GM12878 (cell line): ENCODE data around the gene MYCBP2. TPM values are rescaled to one million over a fixed set of nuclear protein-coding genes. Genes with fewer than 3 reads are reported as not detected.

Experiments used
- ATAC-seq: fragments of 200-7000 bp; cut with Tn5 transposase; 3 replicates; pipeline ENCODE4 v1.9.1; 2020; ENCODE audit warnings: mild to moderate bottlenecking, moderate library complexity
- BruUV-seq: library from RNA; stranded (reverse); fragments of 400-500 nt; replicated peaks from 2 replicates; lab custom pipeline; 2021; lab: Mats Ljungman, UMichigan
- CTCF ChIA-PET: fragments of 300-600 bp; sonication (Branson Sonifier 250); formaldehyde crosslinking; extraction: SDS; loops from one replicate; lab custom pipeline; 2021; ENCODE audit warnings: inconsistent platforms; lab: Yijun Ruan, JAX
- POLR2A ChIA-PET: fragments of 350-600 bp; formaldehyde crosslinking; extraction: SDS; loops from one replicate; lab custom pipeline; 2021; ENCODE audit warnings: inconsistent platforms; lab: Charles Lee
- RAD21 ChIA-PET: fragments of 300-600 bp; sonication (Branson Sonifier 250); formaldehyde crosslinking; loops from one replicate; lab custom pipeline; 2023; ENCODE audit warnings: antibody characterized with exemption; ENCODE audit not compliant: unreplicated experiment; lab: Charles Lee
- SMC1A ChIA-PET: fragments of 300-600 bp; sonication (Branson Sonifier 250); formaldehyde crosslinking; loops from one replicate; lab custom pipeline; 2023; ENCODE audit not compliant: unreplicated experiment, uncharacterized antibody; lab: Charles Lee
- DNase-seq: peaks from one replicate; pipeline ENCODE4 v3.0.0-alpha.2; 2011; ENCODE audit warnings: low read depth, low spot score
- FAIRE-seq: peaks from 3 replicates; lab custom pipeline; 2011; peaks lifted over from hg19 to GRCh38; lab: Jason Lieb, UNC
- H2AFZ ChIP-seq: 2 replicates; pipeline ENCODE4 v1.6.0; 2011; ENCODE audit warnings: low read depth, low read length, control low read depth; ENCODE audit not compliant: control insufficient read depth
- H3K27ac ChIP-seq: 2 replicates; pipeline ENCODE4 v1.5.1; 2011; ENCODE audit warnings: control low read depth; ENCODE audit not compliant: control insufficient read depth, insufficient read depth
- H3K27me3 ChIP-seq, 2 experiments: replicated peaks in 1 of 2; 2 replicates each; pipeline versions ENCODE4 v1.6.0 to v1.6.1; 2011; ENCODE audit warnings: low read length in 1 of 2; ENCODE audit not compliant: control insufficient read depth in 2 of 2, insufficient read depth in 2 of 2
- H3K36me3 ChIP-seq, 2 experiments: 2 replicates each; pipeline ENCODE4 v1.5.1; 2011; ENCODE audit warnings: low read length in 1 of 2; ENCODE audit not compliant: control insufficient read depth in 2 of 2, insufficient read depth in 2 of 2
- H3K4me1 ChIP-seq: 2 replicates; pipeline ENCODE4 v1.6.1; 2011; ENCODE audit warnings: mild to moderate bottlenecking, low read length, moderate library complexity, mixed read lengths; ENCODE audit not compliant: control insufficient read depth, insufficient read depth
- H3K4me2 ChIP-seq: 2 replicates; pipeline ENCODE4 v1.6.0; 2011; ENCODE audit warnings: control low read depth; ENCODE audit not compliant: control insufficient read depth, insufficient read depth
- H3K4me3 ChIP-seq: fragments of 200-600 bp; sonication (generic); 2 replicates; pipeline ENCODE4 v1.5.1; 2016
- H3K79me2 ChIP-seq: 2 replicates; pipeline ENCODE4 v1.6.0; 2011; ENCODE audit warnings: low read length; ENCODE audit not compliant: control insufficient read depth, insufficient read depth
- H3K9ac ChIP-seq: 2 replicates; pipeline ENCODE4 v1.8.0; 2011; ENCODE audit warnings: low read length, control low read depth, mixed read lengths; ENCODE audit not compliant: control insufficient read depth, insufficient read depth
- H3K9me3 ChIP-seq: replicated peaks from 3 replicates; pipeline ENCODE4 v1.5.1; 2011; ENCODE audit warnings: mild to moderate bottlenecking, low read length; ENCODE audit not compliant: control insufficient read depth, insufficient read depth
- H4K20me1 ChIP-seq: 2 replicates; pipeline ENCODE4 v1.6.0; 2011; ENCODE audit not compliant: control insufficient read depth, insufficient read depth
- IKZF1 ChIP-seq: fragments of 450-650 bp; conservative IDR thresholded peaks from 2 replicates; pipeline ENCODE4 v1.6.1; 2017; ENCODE audit warnings: antibody characterized with exemption, mild to moderate bottlenecking
- SMAD1 ChIP-seq: fragments of 450-650 bp; IDR thresholded peaks from 2 replicates; pipeline ENCODE4 v1.6.1; 2018; ENCODE audit warnings: mild to moderate bottlenecking, low read depth; ENCODE audit not compliant: partially characterized antibody
- in situ Hi-C: fragments of 300-500 bp; cut with MboI; formaldehyde crosslinking; loops from 9 replicates; pipeline ENCODE4 v1.14.3; 2018; ENCODE audit warnings: mixed read lengths
- intact Hi-C: fragments of 100-400 bp; cut with micrococcal nuclease; formaldehyde crosslinking; loops from one replicate; pipeline ENCODE4 v1.14.2; 2022; ENCODE audit not compliant: unreplicated experiment
- polyA plus RNA-seq, 11 experiments: library from polyadenylated mRNA; depleted of rRNA in 4 of 11; unstranded in 6 of 11; stranded (reverse) in 5 of 11; fragments of >200 nt; fragmentation: Nextera tagmentation in 4 of 11; fragmentation: Illumina TruSeq in 1 of 11; extraction: Ambion mirVana in 4 of 11; extraction: Trizol in 1 of 11; gene quantifications; 1 replicate in 1 of 11; 2 replicates in 10 of 11; pipeline versions ENCODE4 v1.2.1 to v1.2.3, GENCODE V29; 2011 to 2016; ENCODE audit warnings: inconsistent platforms in 2 of 11, missing spikeins in 2 of 11, low read depth in 1 of 11
- total RNA-seq, 4 experiments: library from RNA; depleted of rRNA in 3 of 4; stranded (reverse); fragments of >200 nt in 3 of 4; fragmentation: Illumina TruSeq in 1 of 4; extraction: Trizol in 1 of 4; gene quantifications; 2 replicates each; pipeline versions ENCODE4 v1.2.1 to v1.2.3, GENCODE V29; 2013 to 2021
- TF ChIP-seq, protein P1 (sequence below): IDR thresholded peaks from 2 replicates; pipeline ENCODE4 v1.6.1; 2012; ENCODE audit warnings: low read depth, low read length, improper control_type of control experiment
- TF ChIP-seq, protein P2 (sequence below): IDR thresholded peaks from 2 replicates; pipeline ENCODE4 v1.6.1; 2011; ENCODE audit warnings: low read depth, mild to moderate bottlenecking, low read length, moderate library complexity, borderline replicate concordance; ENCODE audit errors: extremely low read depth

MYCBP2 gene
- total and polyA plus RNA-seq, 10 of the 15 experiments (the other 5 are each of a cell fraction or from before 2014, with no cell fraction given): 51.9 to 152 (median 98.2) TPM

DNA sequence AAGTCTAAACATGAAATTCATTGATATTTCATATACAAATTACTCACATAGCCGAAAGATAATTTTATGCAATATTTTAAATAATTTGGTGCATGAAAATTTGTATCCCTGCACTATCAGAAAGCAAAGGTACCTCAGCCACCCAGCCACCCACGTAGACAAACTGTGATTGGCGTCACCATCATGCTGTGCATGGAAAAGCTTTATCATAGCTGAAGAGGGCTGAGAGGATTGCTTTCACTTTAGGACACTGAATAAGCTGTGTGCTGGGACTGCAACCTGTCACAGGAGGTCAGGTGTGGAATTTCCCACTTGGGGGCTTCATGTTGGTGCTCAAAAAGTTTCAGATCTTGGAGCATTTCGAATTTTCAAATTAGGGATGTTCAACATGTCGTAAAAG, 96.3 kb downstream of the MYCBP2 start (continued):
- TF ChIP-seq, protein P1, sequence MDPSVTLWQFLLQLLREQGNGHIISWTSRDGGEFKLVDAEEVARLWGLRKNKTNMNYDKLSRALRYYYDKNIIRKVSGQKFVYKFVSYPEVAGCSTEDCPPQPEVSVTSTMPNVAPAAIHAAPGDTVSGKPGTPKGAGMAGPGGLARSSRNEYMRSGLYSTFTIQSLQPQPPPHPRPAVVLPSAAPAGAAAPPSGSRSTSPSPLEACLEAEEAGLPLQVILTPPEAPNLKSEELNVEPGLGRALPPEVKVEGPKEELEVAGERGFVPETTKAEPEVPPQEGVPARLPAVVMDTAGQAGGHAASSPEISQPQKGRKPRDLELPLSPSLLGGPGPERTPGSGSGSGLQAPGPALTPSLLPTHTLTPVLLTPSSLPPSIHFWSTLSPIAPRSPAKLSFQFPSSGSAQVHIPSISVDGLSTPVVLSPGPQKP: no peak

DNA sequence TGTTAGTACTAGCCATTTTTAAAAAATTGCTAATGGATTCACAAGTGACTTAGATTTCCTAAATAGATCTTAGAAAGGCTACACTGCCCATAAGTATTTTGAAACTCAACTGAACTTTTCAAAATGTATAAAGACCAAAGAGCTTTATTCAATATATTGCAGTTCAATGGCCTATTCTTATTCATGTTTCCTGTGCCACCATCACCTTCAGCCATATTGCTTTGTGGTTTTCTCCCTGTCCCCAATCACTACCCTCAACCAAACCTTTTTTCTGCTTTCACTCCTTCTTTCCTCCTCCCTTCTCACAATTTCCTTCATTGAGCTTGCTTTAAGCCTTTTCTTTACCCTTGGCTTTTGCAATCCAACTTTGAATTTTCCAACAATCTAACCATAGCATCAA, 100.9 kb downstream of the MYCBP2 start:
- in situ Hi-C loops (no loop called here), intact Hi-C loops (no loop called here)
- ChIA-PET SMC1A (interaction anchor here (0.7 to 1.8 kb wide), 3 partner anchors 9 to 253 kb away, joined by 3 to 5 read pairs (median 4); no protein-coding TSS in a partner anchor), CTCF (interaction anchor here (1.0 kb wide), 1 partner anchor 91 kb away, joined by 3 read pairs; no protein-coding TSS in a partner anchor), POLR2A (no interaction called here)
- Histone ChIP-seq H2AFZ (no peak overlapping the region), H3K36me3 (peaks cover 4 to 8% of the 10 kb centered on the region in 2 experiments; a peak in 3 of 4 replicates), H3K4me3 (no peak overlapping the region), H3K27ac (no peak overlapping the region), H3K4me1 (no peaks in the 10 kb centered on the region), H3K79me2 (no peaks in the 10 kb centered on the region), H3K4me2 (no peak overlapping the region)
- ATAC-seq: no peak
- TF ChIP-seq SMAD1 (no peak), IKZF1 (no peak)
- TF ChIP-seq, protein P2, sequence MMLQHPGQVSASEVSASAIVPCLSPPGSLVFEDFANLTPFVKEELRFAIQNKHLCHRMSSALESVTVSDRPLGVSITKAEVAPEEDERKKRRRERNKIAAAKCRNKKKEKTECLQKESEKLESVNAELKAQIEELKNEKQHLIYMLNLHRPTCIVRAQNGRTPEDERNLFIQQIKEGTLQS: no peak
- TF ChIP-seq, all 136 proteins: peak for 0
- BruUV-seq: no TSS peak
- no peaks in the 10 kb centered on the region for H3K27me3 ChIP-seq
- DNase-seq: no peak
- no peaks in the 10 kb centered on the region for H3K9me3 ChIP-seq
- H4K20me1 ChIP-seq: no peaks in the 10 kb centered on the region
- H3K9ac ChIP-seq: no peak overlapping the region
- RAD21 ChIA-PET: no interaction called here
- no peak for FAIRE-seq
